Choroid plexus epithelial cell (primary cell): ENCODE results near the gene STX1A.

ENCODE experiments used
- DNase-seq: peaks from one replicate; pipeline ENCODE4 v3.0.0-alpha.2; 2010; ENCODE audit warnings: low read depth
- H3K4me3 ChIP-seq: 2 replicates; pipeline ENCODE4 v1.5.1; 2011; ENCODE audit warnings: low read depth, mild to moderate bottlenecking, control low read depth, low read length, moderate library complexity
- CTCF ChIP-seq: conservative IDR thresholded peaks from 2 replicates; pipeline ENCODE4 v1.5.1; 2011; ENCODE audit warnings: low read depth, mild to moderate bottlenecking, control low read depth, inconsistent platforms, low read length, moderate library complexity

STX1A gene

GRCh38 chr7:73696372-73696771, 23.1 kb downstream of the STX1A start:
- no peak for DNase-seq
- TF ChIP-seq CTCF: no peak
- no peak overlapping the region for H3K4me3 ChIP-seq

- TF ChIP-seq CTCF: no peak
- H3K4me3 ChIP-seq: no peak overlapping the region
- DNase-seq: no peak
These were observed 28.8 kb downstream of the STX1A start for GRCh38 chr7:73690646-73691045.

- no peak for DNase-seq
- TF ChIP-seq CTCF: no peak
- H3K4me3 ChIP-seq: no peak overlapping the region
These were observed 31.2 kb downstream of the STX1A start for GRCh38 chr7:73688288-73688687.

GRCh38 chr7:73685311-73685710, 34.2 kb downstream of the STX1A start:
- no peak for DNase-seq
- H3K4me3 ChIP-seq: no peak overlapping the region
- TF ChIP-seq CTCF: no peak

- TF ChIP-seq CTCF: no peak
- no peak for DNase-seq
- peak overlapping the region; percentile 94 for H3K4me3 ChIP-seq
These were observed 35.4 kb downstream of the STX1A start for GRCh38 chr7:73683788-73684693.

- peak within 1 kb of the TSS; percentile 94 for H3K4me3 ChIP-seq
- TF ChIP-seq CTCF: no peak
- DNase-seq: peak; percentile 97
These were observed 36.2 kb downstream of the STX1A start, which contains the start of the genes BUD23 and DNAJC30 for GRCh38 chr7:73683056-73683787. TSS of gene BUD23 (plus strand) at chr7:73683597. CDS start at chr7:73683626, 29 bp downstream. TSS of gene DNAJC30 (minus strand) at chr7:73683453. CDS start at chr7:73683423, 30 bp downstream.

- TF ChIP-seq CTCF: no peak
- DNase-seq: no peak
- peak overlapping the region; percentile 94 for H3K4me3 ChIP-seq
These were observed 36.8 kb downstream of the STX1A start for GRCh38 chr7:73682745-73683055.
